Putamen (tissue), 1 donor: Measurements from ENCODE around the gene BMP2K.

Experiments used
- DNase-seq: peaks from one replicate; pipeline ENCODE4 v3.0.0-alpha.2; 2016; ENCODE audit warnings: low spot score

BMP2K gene

GRCh38 chr4:78776079-78776728, at the start of gene BMP2K:
Gene BMP2K (plus strand): TSS chr4:78776350. CDS start chr4:78776544, 194 bp downstream.
- DNase-seq = peak; percentile 82

GRCh38 chr4:78726546-78726945, 49.6 kb upstream of the BMP2K start:
- DNase-seq = no peak

DNA sequence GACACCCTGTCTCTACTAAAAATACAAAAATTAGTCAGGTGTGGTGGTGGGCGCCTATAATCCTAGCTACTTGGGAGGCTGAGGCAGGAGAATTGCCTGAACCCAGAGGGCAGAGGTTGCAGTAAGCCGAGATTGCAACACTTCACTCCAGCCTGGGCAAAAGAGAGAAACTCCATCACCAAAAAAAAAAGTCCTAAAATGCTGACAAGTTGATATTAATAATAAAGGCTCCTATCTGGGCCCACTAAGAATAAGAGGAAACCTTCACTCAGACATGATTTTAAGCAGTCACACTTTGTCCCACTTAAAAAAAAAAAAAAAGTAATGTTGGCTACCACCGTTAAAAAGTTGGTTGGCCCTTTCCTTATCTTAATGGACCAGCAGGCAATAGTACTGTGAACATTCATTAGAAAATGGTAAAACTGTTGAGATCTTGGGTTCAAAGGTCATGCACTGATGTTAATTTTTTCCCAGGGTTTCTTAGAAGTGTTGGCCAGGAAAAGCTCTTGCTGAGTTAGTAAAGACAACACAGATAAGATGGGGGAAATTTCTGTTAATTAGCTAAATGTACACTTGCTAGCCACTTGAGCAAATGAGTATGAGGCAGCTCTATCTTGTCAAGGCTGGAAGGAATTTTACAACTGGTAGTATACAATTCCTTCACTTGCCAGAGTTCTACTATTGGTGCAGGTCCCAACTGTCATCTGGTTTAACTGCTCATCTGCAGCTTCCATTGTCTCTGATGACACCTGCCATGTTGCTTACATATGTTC, 43.6 kb upstream of the BMP2K start:
- DNase-seq = no peak

GRCh38 chr4:78734441-78735162, 41.5 kb upstream of the BMP2K start:
- no peak for DNase-seq

DNA sequence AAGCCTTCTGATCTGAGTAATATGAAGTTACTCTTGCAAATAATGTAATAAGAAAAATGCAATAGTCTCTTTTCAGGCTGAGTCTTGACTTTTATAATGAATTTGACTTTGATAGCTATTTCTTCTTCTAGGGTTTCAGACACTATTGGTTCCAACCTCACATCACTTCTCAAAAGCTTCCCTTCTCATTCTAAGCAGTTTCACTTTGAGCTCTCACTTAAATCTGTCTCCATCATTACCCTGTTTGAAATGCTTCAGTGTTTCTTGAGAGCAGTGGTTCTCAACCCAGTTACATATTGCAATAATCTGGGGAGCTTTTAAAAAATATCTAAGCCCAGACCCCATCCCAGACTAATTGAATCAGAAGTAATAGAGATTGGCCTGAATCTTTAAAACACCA, 40.5 kb upstream of the BMP2K start:
- DNase-seq = no peak

DNA sequence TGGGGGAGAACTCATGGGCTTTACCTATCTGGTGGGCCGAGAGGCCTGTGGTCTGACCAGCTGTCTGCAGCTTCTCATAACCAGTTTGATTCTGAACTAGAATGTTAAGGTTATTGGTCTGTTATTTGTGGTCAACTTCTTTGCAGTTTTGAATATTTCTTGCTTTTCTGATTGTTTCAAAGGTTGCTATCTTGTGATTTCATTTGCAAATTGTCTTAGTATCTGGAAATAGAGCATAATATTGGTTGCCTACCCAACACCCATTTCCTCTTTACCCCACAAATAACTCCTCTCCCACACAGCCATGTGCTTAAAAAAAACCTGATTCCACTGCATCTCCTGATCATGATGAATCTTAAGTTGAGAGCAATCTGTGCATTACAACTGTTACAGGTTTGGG, 39.1 kb upstream of the BMP2K start:
- no peak for DNase-seq

- no peak for DNase-seq
Observed at GRCh38 chr4:78737973-78738372, 38.2 kb upstream of the BMP2K start.

DNA sequence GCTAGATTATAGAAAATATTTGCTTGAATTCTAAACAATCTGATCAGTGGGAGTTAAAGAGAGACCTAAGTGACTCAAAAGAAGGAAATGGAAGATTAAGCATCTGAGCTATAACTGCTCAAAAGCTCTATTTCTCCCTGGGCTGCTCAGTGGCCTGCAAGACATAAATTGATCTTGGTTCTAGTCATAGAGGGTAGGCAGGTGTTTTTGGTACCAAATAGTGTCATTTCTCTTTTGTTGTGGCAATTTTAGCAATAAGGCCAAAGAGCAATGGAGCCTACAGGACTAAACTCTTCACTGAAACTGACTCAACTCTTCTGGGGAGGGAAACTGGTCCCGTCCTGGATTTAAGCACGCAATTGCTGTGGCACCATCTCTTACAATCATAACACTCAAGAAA, 33.9 kb upstream of the BMP2K start:
- no peak for DNase-seq

DNA sequence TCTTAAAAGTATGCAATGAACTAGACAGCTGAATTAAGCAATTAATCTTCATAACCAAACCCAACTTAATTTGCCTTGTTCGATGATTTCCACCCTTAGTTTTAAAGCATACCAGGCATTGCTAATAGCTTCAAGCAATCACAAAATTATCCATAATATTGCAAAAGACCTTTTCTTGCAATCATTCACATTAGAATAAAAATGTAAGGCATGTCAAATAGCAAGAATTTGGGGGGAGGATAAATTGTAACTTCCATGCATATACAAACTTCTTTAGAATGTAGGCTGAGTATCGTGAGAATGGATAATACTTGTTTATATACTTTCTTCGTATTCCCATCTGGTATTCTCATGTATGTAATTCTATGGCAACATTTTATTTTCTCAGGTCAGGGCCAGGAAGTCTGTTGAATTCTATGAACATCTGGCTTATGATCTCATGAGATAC, 28.7 kb upstream of the BMP2K start:
- no peak for DNase-seq

DNA sequence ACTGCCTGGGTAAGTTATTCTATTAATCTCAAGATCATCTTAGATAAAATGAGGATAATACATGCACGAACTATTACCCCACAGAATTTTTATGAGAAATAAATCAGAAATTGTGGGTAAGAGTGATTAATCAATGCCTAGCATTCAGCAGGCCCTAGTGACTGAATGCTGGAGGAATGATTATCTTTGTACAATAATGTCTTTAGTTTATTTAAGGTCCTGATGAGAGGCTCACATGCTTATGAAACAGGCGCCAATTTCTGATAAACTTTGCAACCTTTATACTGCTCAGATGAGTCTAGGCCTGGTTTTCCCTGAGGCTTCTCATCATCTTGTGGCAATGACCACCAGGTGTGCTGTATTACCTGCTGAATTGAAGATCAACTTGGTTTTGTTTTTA, 27.8 kb upstream of the BMP2K start:
- DNase-seq = no peak

DNA sequence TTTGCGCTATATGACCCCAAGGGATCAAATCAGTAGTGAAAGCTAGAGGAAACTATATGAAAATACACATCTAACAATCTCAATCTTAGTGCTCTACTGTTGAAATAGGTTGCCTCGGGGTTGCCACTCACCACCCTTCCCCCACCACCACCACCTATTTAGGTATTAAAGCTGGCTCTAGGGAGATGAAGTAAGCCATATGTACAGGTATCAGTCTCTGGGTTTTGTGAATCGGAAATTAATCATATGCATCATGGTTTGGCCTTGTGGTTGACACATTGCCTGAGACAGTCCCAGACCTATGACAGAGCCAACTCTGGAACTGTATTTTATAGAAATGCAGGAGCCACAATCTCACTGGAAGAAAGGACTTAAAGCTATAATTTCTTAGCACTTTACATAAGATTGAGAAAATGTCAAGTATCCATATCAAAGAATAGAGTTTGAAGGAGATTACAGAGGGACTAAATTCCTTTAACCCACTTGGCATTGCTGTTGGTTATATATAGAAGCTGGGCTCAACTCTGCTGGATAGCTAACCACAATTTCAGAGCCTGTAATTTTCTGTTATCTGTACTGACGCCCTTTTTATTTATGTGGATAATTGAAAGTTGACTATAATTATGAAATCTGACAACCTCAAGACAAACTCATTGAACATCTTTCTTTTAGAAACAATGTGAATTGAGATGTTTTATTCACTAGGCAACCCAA, 26.7 kb upstream of the BMP2K start:
- no peak for DNase-seq

GRCh38 chr4:78749972-78750727, 26.0 kb upstream of the BMP2K start:
- peak; percentile 3 for DNase-seq

DNA sequence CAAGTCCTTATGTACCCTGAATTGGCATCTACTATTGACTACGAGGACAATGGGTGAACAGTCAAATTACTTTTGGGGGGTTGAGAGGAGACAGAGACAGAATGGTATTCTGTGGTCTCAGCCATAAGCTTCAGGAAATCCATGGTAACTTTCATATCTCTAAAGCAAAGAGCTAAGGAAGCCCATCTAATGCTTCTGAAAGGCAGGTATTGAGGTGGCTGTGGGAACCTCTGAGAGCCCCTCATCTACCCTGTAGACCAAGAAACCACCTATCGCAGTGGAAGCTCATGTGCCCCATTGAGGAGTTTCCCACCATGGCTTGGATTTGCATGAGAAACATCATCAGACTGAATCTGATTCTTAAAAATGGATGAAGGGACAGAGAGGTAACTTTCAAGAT, 23.1 kb upstream of the BMP2K start:
- no peak for DNase-seq

- DNase-seq = no peak
Observed at GRCh38 chr4:78754872-78755271, 21.3 kb upstream of the BMP2K start.

DNA sequence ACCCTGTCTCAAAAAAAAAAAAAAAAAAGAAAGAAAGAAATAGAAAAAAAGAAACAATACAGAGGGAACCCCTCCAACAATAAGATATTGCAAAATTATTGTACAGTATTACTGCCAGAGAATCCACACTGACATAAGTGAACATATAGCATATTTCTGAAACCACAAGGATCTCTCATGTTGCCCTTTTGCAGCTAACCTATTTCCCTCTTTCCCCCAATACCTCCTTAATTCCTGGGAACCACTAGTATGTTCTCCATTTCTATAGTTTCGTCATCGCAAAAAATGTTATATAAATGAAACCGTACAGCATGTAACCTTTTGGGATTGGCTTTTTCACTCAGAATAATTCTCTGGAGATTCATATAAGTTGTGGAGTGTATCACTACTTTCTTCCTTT, 20.0 kb upstream of the BMP2K start:
- no peak for DNase-seq

- DNase-seq = no peak
Observed at GRCh38 chr4:78756776-78757175, 19.4 kb upstream of the BMP2K start.

DNA sequence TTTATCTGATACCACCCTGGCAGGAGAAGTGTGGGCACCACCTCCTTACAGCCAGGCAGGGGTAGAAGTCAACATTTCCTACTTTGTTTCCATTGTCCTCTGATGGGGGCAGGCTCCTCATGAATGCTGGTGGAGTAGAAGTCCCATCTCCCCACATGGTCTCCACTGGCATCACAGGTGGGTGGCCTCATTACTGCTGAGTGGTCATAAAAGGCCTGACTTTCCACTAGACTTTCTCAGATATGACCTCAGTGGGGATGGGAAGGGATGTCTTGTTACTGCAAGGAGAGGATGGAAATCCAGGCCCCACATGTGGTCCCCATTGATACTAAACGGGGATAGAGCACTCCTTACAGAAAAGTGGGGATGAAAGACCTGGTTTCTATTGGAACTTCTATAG, 18.6 kb upstream of the BMP2K start:
- DNase-seq = no peak

GRCh38 chr4:78758085-78758484, 18.1 kb upstream of the BMP2K start:
- DNase-seq = no peak

GRCh38 chr4:78762529-78762928, 13.6 kb upstream of the BMP2K start:
- no peak for DNase-seq

- no peak for DNase-seq
Observed at GRCh38 chr4:78763251-78763650, 12.9 kb upstream of the BMP2K start.

- DNase-seq = no peak
Observed at GRCh38 chr4:78763763-78764387, 12.3 kb upstream of the BMP2K start.
